ENCODE measurements around the gene BTBD2. TPM values are rescaled to one million over a fixed set of nuclear protein-coding genes. Genes with fewer than 3 reads are reported as not detected.

Gene BTBD2
- total and polyA plus RNA-seq, 8 donors, result 33.9 to 46.4 (median 37.0) TPM

- Histone ChIP-seq H3K9me3 (no peaks in the 10 kb centered on the region), H3K27ac (no peak overlapping the region), H3K4me1 (no peaks in the 10 kb centered on the region), H3K4me3 (no peak overlapping the region), H3K27me3 (no peaks in the 10 kb centered on the region), H3K36me3 (no peaks in the 10 kb centered on the region)
- no peak for DNase-seq
- intact Hi-C loops (cut with DNase I), result no loop called here
- ATAC-seq, result no peak
- WGBS, 2 donors, result 93 to 96% methylated on average over 44 of the region's 44 CpGs
- no peak for FAIRE-seq
- TF ChIP-seq, protein P1, sequence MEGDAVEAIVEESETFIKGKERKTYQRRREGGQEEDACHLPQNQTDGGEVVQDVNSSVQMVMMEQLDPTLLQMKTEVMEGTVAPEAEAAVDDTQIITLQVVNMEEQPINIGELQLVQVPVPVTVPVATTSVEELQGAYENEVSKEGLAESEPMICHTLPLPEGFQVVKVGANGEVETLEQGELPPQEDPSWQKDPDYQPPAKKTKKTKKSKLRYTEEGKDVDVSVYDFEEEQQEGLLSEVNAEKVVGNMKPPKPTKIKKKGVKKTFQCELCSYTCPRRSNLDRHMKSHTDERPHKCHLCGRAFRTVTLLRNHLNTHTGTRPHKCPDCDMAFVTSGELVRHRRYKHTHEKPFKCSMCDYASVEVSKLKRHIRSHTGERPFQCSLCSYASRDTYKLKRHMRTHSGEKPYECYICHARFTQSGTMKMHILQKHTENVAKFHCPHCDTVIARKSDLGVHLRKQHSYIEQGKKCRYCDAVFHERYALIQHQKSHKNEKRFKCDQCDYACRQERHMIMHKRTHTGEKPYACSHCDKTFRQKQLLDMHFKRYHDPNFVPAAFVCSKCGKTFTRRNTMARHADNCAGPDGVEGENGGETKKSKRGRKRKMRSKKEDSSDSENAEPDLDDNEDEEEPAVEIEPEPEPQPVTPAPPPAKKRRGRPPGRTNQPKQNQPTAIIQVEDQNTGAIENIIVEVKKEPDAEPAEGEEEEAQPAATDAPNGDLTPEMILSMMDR (IDR thresholded peaks at IDR 0.05), result no peak
Measured at GRCh38 chr19:1949304-1950101, 66.0 kb downstream of the BTBD2 start.

DNA sequence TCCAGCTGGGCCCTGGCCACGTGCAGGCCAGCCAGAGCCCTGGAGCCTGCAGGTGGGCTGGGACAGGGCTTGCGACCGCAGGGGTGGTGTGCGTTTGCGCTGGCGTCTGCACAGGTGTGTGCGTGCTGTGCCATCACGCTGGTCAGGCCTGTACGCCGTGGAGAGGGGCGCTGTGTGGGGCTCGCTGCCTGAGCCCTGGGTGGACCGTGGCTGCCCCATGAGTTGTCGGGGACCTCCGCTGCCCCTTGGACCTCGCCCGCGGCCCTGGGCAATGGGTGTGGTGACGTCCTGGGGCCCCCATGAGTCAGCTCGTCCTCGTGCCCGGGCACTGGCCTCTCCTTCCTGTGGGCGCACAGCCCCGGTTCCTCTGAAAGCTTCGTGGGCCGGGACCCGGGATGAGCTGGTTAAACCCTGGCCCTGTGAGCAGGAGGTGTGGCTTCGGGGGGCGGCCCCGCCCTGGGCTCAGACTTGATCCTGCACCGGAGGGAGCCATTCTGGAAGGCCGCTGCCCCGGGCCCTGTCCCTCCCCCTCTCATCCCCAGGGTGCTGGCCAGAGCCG is 67.8 kb downstream of the BTBD2 start:
- FAIRE-seq, result no peak
- WGBS, 2 donors, result 86 to 91% methylated on average over 34 of the region's 34 CpGs
- no peak for ATAC-seq
- H3K27ac ChIP-seq, result no peak overlapping the region
- TF ChIP-seq, protein P1 (IDR thresholded peaks at IDR 0.05), result no peak
- intact Hi-C loops (cut with DNase I), result no loop called here
- H3K4me1 ChIP-seq, result peaks cover 0 to 6% (median 4%) of the 10 kb centered on the region in 3 donors
- peak in 1 of 6 donors; percentile 62 for DNase-seq
- H3K27me3 ChIP-seq, result no peaks in the 10 kb centered on the region
- no peaks in the 10 kb centered on the region for H3K36me3 ChIP-seq
- H3K9me3 ChIP-seq, result no peaks in the 10 kb centered on the region
- no peak overlapping the region for H3K4me3 ChIP-seq

DNA sequence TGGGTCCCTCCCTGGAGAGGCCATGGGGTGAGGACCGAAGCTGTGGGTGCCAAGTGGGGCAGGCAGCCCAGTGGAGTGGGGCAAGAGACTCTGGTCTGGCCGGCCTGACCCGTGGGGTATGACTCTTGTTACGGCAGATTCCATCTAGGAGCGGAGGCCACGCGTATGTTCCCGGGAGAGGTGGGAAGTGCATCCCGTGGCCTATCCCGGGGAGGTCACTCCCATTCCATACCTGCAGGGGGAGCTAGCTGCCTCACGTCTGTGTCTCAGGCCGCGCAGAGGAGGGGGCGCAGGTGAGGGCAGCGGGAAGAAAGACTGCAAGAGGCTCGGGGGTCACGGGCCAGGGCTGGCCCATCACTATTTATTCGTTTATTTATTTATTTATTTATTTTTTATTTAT is 69.6 kb downstream of the BTBD2 start:
- 57 to 67% methylated on average over 18 of the region's 18 CpGs for WGBS, 2 donors
- Histone ChIP-seq H3K36me3 (no peaks in the 10 kb centered on the region), H3K4me1 (peaks cover 0 to 8% (median 5%) of the 10 kb centered on the region in 3 donors), H3K9me3 (no peaks in the 10 kb centered on the region), H3K27ac (no peak overlapping the region), H3K27me3 (no peaks in the 10 kb centered on the region), H3K4me3 (no peak overlapping the region)
- TF ChIP-seq, protein P1 (IDR thresholded peaks at IDR 0.05), result peak in 2 of 4 donors; percentile 21 to 31
- FAIRE-seq (no peak), ATAC-seq (no peak), DNase-seq (peak in 5 of 6 donors; percentile 28 to 69 (median 51))
- intact Hi-C loops (cut with DNase I), result no loop called here

DNA sequence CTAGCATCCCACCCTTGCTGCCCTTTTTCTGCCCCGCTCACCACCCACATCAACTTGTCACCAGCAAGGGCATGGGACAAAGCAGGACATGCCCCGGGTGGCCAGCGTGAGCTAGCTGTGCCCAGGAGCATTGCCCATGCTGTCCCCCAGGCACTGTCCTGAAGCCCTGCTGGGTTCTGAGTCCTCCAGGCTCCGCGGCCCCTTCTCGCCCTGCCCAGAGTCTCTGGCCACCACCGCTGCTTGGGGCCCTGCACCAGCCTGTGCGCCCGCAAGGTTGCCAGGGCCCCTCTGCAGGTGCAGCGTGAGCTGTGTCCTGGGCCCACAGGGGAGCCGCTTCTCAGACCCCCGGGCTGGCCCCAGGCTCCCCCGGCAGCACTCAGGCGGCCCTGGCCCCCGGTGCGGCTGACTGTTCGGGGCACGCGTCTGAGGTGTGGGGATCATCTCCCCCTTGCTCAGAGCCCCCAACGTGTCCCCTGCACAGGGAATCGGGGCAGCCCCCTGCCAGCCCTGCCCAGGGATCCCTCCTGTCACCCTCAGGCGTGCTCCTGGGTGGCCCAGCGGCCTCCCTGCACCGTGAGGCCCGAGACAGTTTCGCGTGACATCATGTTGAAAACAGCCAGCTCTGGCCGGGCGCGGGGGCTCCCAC is 70.5 kb downstream of the BTBD2 start:
- H3K9me3 ChIP-seq, result no peaks in the 10 kb centered on the region
- H3K4me3 ChIP-seq, result no peak overlapping the region
- H3K4me1 ChIP-seq, result peaks cover 0 to 8% (median 6%) of the 10 kb centered on the region in 3 donors
- H3K27me3 ChIP-seq, result no peaks in the 10 kb centered on the region
- DNase-seq (peak in 2 of 6 donors; percentile 55 to 70), ATAC-seq (no peak), FAIRE-seq (no peak)
- no peaks in the 10 kb centered on the region for H3K36me3 ChIP-seq
- H3K27ac ChIP-seq, result no peak overlapping the region
- TF ChIP-seq, protein P1 (IDR thresholded peaks at IDR 0.05), result no peak
- 88 to 91% methylated on average over 30 of the region's 30 CpGs for WGBS, 2 donors
- intact Hi-C loops (cut with DNase I), result no loop called here
